ENCODE measurements around the gene PEX11G.

- TF ChIP-seq CTCF (IDR thresholded peaks at IDR 0.05) (no peak), POLR2A (IDR thresholded peaks at IDR 0.05) (no peak), EP300 (IDR thresholded peaks at IDR 0.05) (no peak)
These were observed 35.7 kb upstream of the PEX11G start for GRCh38 chr19:7524523-7524922.
